Activated naive CD4-positive, alpha-beta T cell treated with anti-CD3 and anti-CD28 coated beads for 36 hours (primary cell): ENCODE data around the gene TBX21. TPM values are rescaled to one million over a fixed set of nuclear protein-coding genes. Genes with fewer than 3 reads are reported as not detected.

Experiments used
- CTCF ChIA-PET: fragments of 350-600 bp; sonication (Branson Sonifier 250); formaldehyde crosslinking; loops from one replicate; lab custom pipeline; 2021; ENCODE audit warnings: antibody characterized with exemption; lab: Charles Lee
- DNase-seq: peaks from one replicate; pipeline ENCODE4 v3.0.0-alpha.2; 2020
- H3K27ac Mint-ChIP-seq: one replicate; pipeline ENCODE4 v1.8.0; 2021; ENCODE audit warnings: mild to moderate bottlenecking, mixed read lengths
- H3K27me3 Mint-ChIP-seq: one replicate; pipeline ENCODE4 v1.8.0; 2021; ENCODE audit warnings: low read depth, mixed read lengths
- H3K36me3 Mint-ChIP-seq: one replicate; pipeline ENCODE4 v1.8.0; 2021; ENCODE audit warnings: low read depth, mixed read lengths
- H3K4me1 Mint-ChIP-seq: one replicate; pipeline ENCODE4 v1.8.0; 2021; ENCODE audit warnings: low read depth, mixed read lengths
- H3K4me3 Mint-ChIP-seq: one replicate; pipeline ENCODE4 v1.8.0; 2021; ENCODE audit warnings: mild to moderate bottlenecking, moderate library complexity, mixed read lengths
- H3K9me3 Mint-ChIP-seq: one replicate; pipeline ENCODE4 v1.8.0; 2021; ENCODE audit warnings: mixed read lengths
- intact Hi-C: fragments of 100-400 bp; cut with micrococcal nuclease; formaldehyde crosslinking; loops from one replicate; pipeline ENCODE4 v1.15.1; 2023
- total RNA-seq, 2 experiments: library from RNA; stranded (reverse); gene quantifications; one replicate each; pipeline ENCODE4 v1.2.3, GENCODE V29; 2021

The TBX21 gene
- total RNA-seq, 2 experiments from 2014 or later = 50.6 to 52.3 TPM

GRCh38 chr17:47700471-47701449, 32.3 kb upstream of the TBX21 start:
- H3K9me3 Mint-ChIP-seq = no peaks in the 10 kb centered on the region
- peaks cover 42% of the 10 kb centered on the region for H3K36me3 Mint-ChIP-seq
- H3K27me3 Mint-ChIP-seq = no peaks in the 10 kb centered on the region
- peak overlapping the region; percentile 98 for H3K27ac Mint-ChIP-seq
- peaks cover 89% of the 10 kb centered on the region for H3K4me1 Mint-ChIP-seq
- intact Hi-C loops = no loop called here
- H3K4me3 Mint-ChIP-seq = peak overlapping the region; percentile 45
- CTCF ChIA-PET = interaction anchor here (0.6 to 8.3 kb wide), 10 partner anchors 10 to 101 kb away, joined by 3 to 158 read pairs (median 4); partner anchors contain the start of gene TBX21
- DNase-seq = no peak

GRCh38 chr17:47701608-47702007, 31.4 kb upstream of the TBX21 start:
- CTCF ChIA-PET = interaction anchor here (0.6 to 8.3 kb wide), 7 partner anchors 14 to 100 kb away, joined by 3 to 158 read pairs (median 4); partner anchors contain the start of gene TBX21
- no peak for DNase-seq
- Mint-ChIP-seq H3K36me3 (peaks cover 41% of the 10 kb centered on the region), H3K9me3 (no peaks in the 10 kb centered on the region), H3K4me3 (peak overlapping the region; percentile 57), H3K4me1 (peaks cover 89% of the 10 kb centered on the region), H3K27ac (peak overlapping the region; percentile 98), H3K27me3 (no peaks in the 10 kb centered on the region)
- intact Hi-C loops = no loop called here

- peak overlapping the region; percentile 98 for H3K27ac Mint-ChIP-seq
- no peaks in the 10 kb centered on the region for H3K9me3 Mint-ChIP-seq
- peaks cover 37% of the 10 kb centered on the region for H3K36me3 Mint-ChIP-seq
- CTCF ChIA-PET = interaction anchor here (6.5 to 8.3 kb wide), 2 partner anchors 15 to 31 kb away, joined by 128 to 158 read pairs; partner anchors contain the start of gene TBX21
- DNase-seq = no peak
- peaks cover 89% of the 10 kb centered on the region for H3K4me1 Mint-ChIP-seq
- no peaks in the 10 kb centered on the region for H3K27me3 Mint-ChIP-seq
- H3K4me3 Mint-ChIP-seq = peak overlapping the region; percentile 57
- intact Hi-C loops = no loop called here
Observed at GRCh38 chr17:47702391-47702995, 30.5 kb upstream of the TBX21 start.

- CTCF ChIA-PET = interaction anchor here (1.5 to 5.5 kb wide), 2 partner anchors 14 to 22 kb away, joined by 4 to 72 read pairs; no protein-coding TSS in a partner anchor
- peaks cover 41% of the 10 kb centered on the region for H3K36me3 Mint-ChIP-seq
- peak overlapping the region; percentile 71 for H3K4me3 Mint-ChIP-seq
- intact Hi-C loops = loop anchor here (1.0 kb wide), 1 partner anchor 30 kb away; the partner anchor contains the start of gene TBX21
- H3K27ac Mint-ChIP-seq = peak overlapping the region; percentile 98
- peaks cover 87% of the 10 kb centered on the region for H3K4me1 Mint-ChIP-seq
- H3K9me3 Mint-ChIP-seq = no peaks in the 10 kb centered on the region
- peak; percentile 74 for DNase-seq
- H3K27me3 Mint-ChIP-seq = no peaks in the 10 kb centered on the region
Observed at GRCh38 chr17:47703191-47703591, 29.8 kb upstream of the TBX21 start.

GRCh38 chr17:47703671-47704070, 29.4 kb upstream of the TBX21 start:
- Mint-ChIP-seq H3K4me1 (peaks cover 83% of the 10 kb centered on the region), H3K36me3 (peaks cover 40% of the 10 kb centered on the region), H3K4me3 (peak overlapping the region; percentile 71), H3K9me3 (no peaks in the 10 kb centered on the region), H3K27ac (peak overlapping the region; percentile 98), H3K27me3 (no peaks in the 10 kb centered on the region)
- no peak for DNase-seq
- intact Hi-C loops = loop anchor here (1.0 kb wide), 1 partner anchor 30 kb away; the partner anchor contains the start of gene TBX21
- CTCF ChIA-PET = interaction anchor here (1.0 to 5.5 kb wide), 4 partner anchors 13 to 87 kb away, joined by 4 to 72 read pairs (median 6); no protein-coding TSS in a partner anchor

- Mint-ChIP-seq H3K27me3 (no peaks in the 10 kb centered on the region), H3K9me3 (no peaks in the 10 kb centered on the region), H3K4me1 (peaks cover 78% of the 10 kb centered on the region), H3K27ac (peak overlapping the region; percentile 98), H3K4me3 (peak overlapping the region; percentile 71), H3K36me3 (peaks cover 38% of the 10 kb centered on the region)
- DNase-seq = no peak
- intact Hi-C loops = no loop called here
- CTCF ChIA-PET = interaction anchor here (0.6 to 5.5 kb wide), 7 partner anchors 7 to 86 kb away, joined by 3 to 72 read pairs (median 4); partner anchors contain the start of gene TBX21
Observed at GRCh38 chr17:47704116-47704515, 28.9 kb upstream of the TBX21 start.

GRCh38 chr17:47704736-47705135, 28.3 kb upstream of the TBX21 start:
- H3K4me1 Mint-ChIP-seq = peaks cover 75% of the 10 kb centered on the region
- H3K27ac Mint-ChIP-seq = peak overlapping the region; percentile 98
- DNase-seq = no peak
- peaks cover 39% of the 10 kb centered on the region for H3K36me3 Mint-ChIP-seq
- intact Hi-C loops = loop anchor here (1.0 kb wide), 3 partner anchors 9 to 55 kb away; partner anchors contain the start of gene KPNB1
- H3K9me3 Mint-ChIP-seq = no peaks in the 10 kb centered on the region
- H3K4me3 Mint-ChIP-seq = peak overlapping the region; percentile 71
- H3K27me3 Mint-ChIP-seq = no peaks in the 10 kb centered on the region
- CTCF ChIA-PET = interaction anchor here (0.6 to 5.5 kb wide), 7 partner anchors 8 to 34 kb away, joined by 3 to 72 read pairs (median 4); partner anchors contain the start of gene TBX21

- Mint-ChIP-seq H3K27ac (peak overlapping the region; percentile 98), H3K36me3 (peaks cover 43% of the 10 kb centered on the region), H3K4me3 (peak overlapping the region; percentile 71), H3K27me3 (no peaks in the 10 kb centered on the region), H3K4me1 (peaks cover 75% of the 10 kb centered on the region), H3K9me3 (no peaks in the 10 kb centered on the region)
- intact Hi-C loops = loop anchor here (1.0 kb wide), 3 partner anchors 11 to 57 kb away; partner anchors contain the start of gene KPNB1
- peak; percentile 83 for DNase-seq
- CTCF ChIA-PET = interaction anchor here (0.6 to 5.5 kb wide), 6 partner anchors 11 to 86 kb away, joined by 3 to 72 read pairs (median 4); partner anchors contain the start of gene TBX21
Observed at GRCh38 chr17:47705536-47706530, 27.2 kb upstream of the TBX21 start.

- Mint-ChIP-seq H3K36me3 (peaks cover 46% of the 10 kb centered on the region), H3K4me3 (no peak overlapping the region), H3K4me1 (peaks cover 69% of the 10 kb centered on the region), H3K27me3 (no peaks in the 10 kb centered on the region), H3K9me3 (no peaks in the 10 kb centered on the region), H3K27ac (peak overlapping the region; percentile 98)
- intact Hi-C loops = no loop called here
- CTCF ChIA-PET = interaction anchor here (0.7 to 5.5 kb wide), 9 partner anchors 9 to 66 kb away, joined by 3 to 72 read pairs (median 4); partner anchors contain the start of gene TBX21
- DNase-seq = peak; percentile 5
Observed at GRCh38 chr17:47707056-47707804, 25.8 kb upstream of the TBX21 start.

- H3K4me1 Mint-ChIP-seq = peaks cover 71% of the 10 kb centered on the region
- H3K27me3 Mint-ChIP-seq = no peaks in the 10 kb centered on the region
- DNase-seq = no peak
- peaks cover 43% of the 10 kb centered on the region for H3K36me3 Mint-ChIP-seq
- intact Hi-C loops = no loop called here
- no peaks in the 10 kb centered on the region for H3K9me3 Mint-ChIP-seq
- no peak overlapping the region for H3K4me3 Mint-ChIP-seq
- CTCF ChIA-PET = interaction anchor here (0.8 to 5.5 kb wide), 5 partner anchors 9 to 65 kb away, joined by 3 to 72 read pairs (median 3); no protein-coding TSS in a partner anchor
- peak overlapping the region; percentile 98 for H3K27ac Mint-ChIP-seq
Observed at GRCh38 chr17:47707884-47708283, 25.2 kb upstream of the TBX21 start.
